GM12878 (cell line): ENCODE measurements around the gene LURAP1L. TPM values are rescaled to one million over a fixed set of nuclear protein-coding genes. Genes with fewer than 3 reads are reported as not detected.

Source experiments
- ATAC-seq: fragments of 200-7000 bp; cut with Tn5 transposase; 3 replicates; pipeline ENCODE4 v1.9.1; 2020; ENCODE audit warnings: mild to moderate bottlenecking, moderate library complexity
- BruUV-seq: library from RNA; stranded (reverse); fragments of 400-500 nt; replicated peaks from 2 replicates; lab custom pipeline; 2021; lab: Mats Ljungman, UMichigan
- CTCF ChIA-PET: fragments of 300-600 bp; sonication (Branson Sonifier 250); formaldehyde crosslinking; extraction: SDS; loops from one replicate; lab custom pipeline; 2021; ENCODE audit warnings: inconsistent platforms; lab: Yijun Ruan, JAX
- POLR2A ChIA-PET: fragments of 350-600 bp; formaldehyde crosslinking; extraction: SDS; loops from one replicate; lab custom pipeline; 2021; ENCODE audit warnings: inconsistent platforms; lab: Charles Lee
- RAD21 ChIA-PET: fragments of 300-600 bp; sonication (Branson Sonifier 250); formaldehyde crosslinking; loops from one replicate; lab custom pipeline; 2023; ENCODE audit warnings: antibody characterized with exemption; ENCODE audit not compliant: unreplicated experiment; lab: Charles Lee
- SMC1A ChIA-PET: fragments of 300-600 bp; sonication (Branson Sonifier 250); formaldehyde crosslinking; loops from one replicate; lab custom pipeline; 2023; ENCODE audit not compliant: unreplicated experiment, uncharacterized antibody; lab: Charles Lee
- DNase-seq: peaks from one replicate; pipeline ENCODE4 v3.0.0-alpha.2; 2011; ENCODE audit warnings: low read depth, low spot score
- FAIRE-seq: peaks from 3 replicates; lab custom pipeline; 2011; peaks lifted over from hg19 to GRCh38; lab: Jason Lieb, UNC
- H2AFZ ChIP-seq: 2 replicates; pipeline ENCODE4 v1.6.0; 2011; ENCODE audit warnings: low read depth, low read length, control low read depth; ENCODE audit not compliant: control insufficient read depth
- H3K27ac ChIP-seq: 2 replicates; pipeline ENCODE4 v1.5.1; 2011; ENCODE audit warnings: control low read depth; ENCODE audit not compliant: control insufficient read depth, insufficient read depth
- H3K27me3 ChIP-seq, 2 experiments: replicated peaks in 1 of 2; 2 replicates each; pipeline versions ENCODE4 v1.6.0 to v1.6.1; 2011; ENCODE audit warnings: low read length in 1 of 2; ENCODE audit not compliant: control insufficient read depth in 2 of 2, insufficient read depth in 2 of 2
- H3K36me3 ChIP-seq, 2 experiments: 2 replicates each; pipeline ENCODE4 v1.5.1; 2011; ENCODE audit warnings: low read length in 1 of 2; ENCODE audit not compliant: control insufficient read depth in 2 of 2, insufficient read depth in 2 of 2
- H3K4me1 ChIP-seq: 2 replicates; pipeline ENCODE4 v1.6.1; 2011; ENCODE audit warnings: mild to moderate bottlenecking, low read length, moderate library complexity, mixed read lengths; ENCODE audit not compliant: control insufficient read depth, insufficient read depth
- H3K4me2 ChIP-seq: 2 replicates; pipeline ENCODE4 v1.6.0; 2011; ENCODE audit warnings: control low read depth; ENCODE audit not compliant: control insufficient read depth, insufficient read depth
- H3K4me3 ChIP-seq: fragments of 200-600 bp; sonication (generic); 2 replicates; pipeline ENCODE4 v1.5.1; 2016
- H3K79me2 ChIP-seq: 2 replicates; pipeline ENCODE4 v1.6.0; 2011; ENCODE audit warnings: low read length; ENCODE audit not compliant: control insufficient read depth, insufficient read depth
- H3K9ac ChIP-seq: 2 replicates; pipeline ENCODE4 v1.8.0; 2011; ENCODE audit warnings: low read length, control low read depth, mixed read lengths; ENCODE audit not compliant: control insufficient read depth, insufficient read depth
- H3K9me3 ChIP-seq: replicated peaks from 3 replicates; pipeline ENCODE4 v1.5.1; 2011; ENCODE audit warnings: mild to moderate bottlenecking, low read length; ENCODE audit not compliant: control insufficient read depth, insufficient read depth
- H4K20me1 ChIP-seq: 2 replicates; pipeline ENCODE4 v1.6.0; 2011; ENCODE audit not compliant: control insufficient read depth, insufficient read depth
- CREM ChIP-seq: IDR thresholded peaks from 2 replicates; pipeline ENCODE4 v1.6.1; 2014; ENCODE audit warnings: antibody characterized with exemption, low read depth
- HDGF ChIP-seq: fragments of 450-650 bp; IDR thresholded peaks from 2 replicates; pipeline ENCODE4 v1.6.1; 2016; ENCODE audit warnings: antibody characterized with exemption
- IKZF2 ChIP-seq, 2 experiments: fragments of 450-650 bp; IDR thresholded peaks; 2 replicates each; pipeline ENCODE4 v1.6.1; 2017; ENCODE audit warnings: mild to moderate bottlenecking in 2 of 2, moderate library complexity in 2 of 2
- MTA2 ChIP-seq: fragments of 450-650 bp; IDR thresholded peaks from 2 replicates; pipeline ENCODE4 v1.6.1; 2016; ENCODE audit warnings: low read depth, mild to moderate bottlenecking, moderate library complexity
- MYC ChIP-seq: IDR thresholded peaks from 2 replicates; pipeline ENCODE4 v1.6.1; 2011; ENCODE audit warnings: mild to moderate bottlenecking, low read length, moderate library complexity, inconsistent platforms; ENCODE audit not compliant: insufficient read depth, insufficient replicate concordance, insufficient read length, severe bottlenecking
- NFYB ChIP-seq: IDR thresholded peaks from 2 replicates; pipeline ENCODE4 v1.6.1; 2011; ENCODE audit warnings: low read depth, mild to moderate bottlenecking, low read length, improper control_type of control experiment, moderate library complexity; ENCODE audit not compliant: insufficient read depth
- RELB ChIP-seq: fragments of 450-650 bp; IDR thresholded peaks from 2 replicates; pipeline ENCODE4 v1.6.1; 2017; ENCODE audit warnings: low read depth, mild to moderate bottlenecking, moderate library complexity
- SP1 ChIP-seq: IDR thresholded peaks from one replicate; pipeline ENCODE4 v1.6.1; 2011; ENCODE audit warnings: low read depth, low read length
- YBX1 ChIP-seq: fragments of 450-650 bp; IDR thresholded peaks from 2 replicates; pipeline ENCODE4 v1.6.1; 2016; ENCODE audit warnings: antibody characterized with exemption
- ZBED1 ChIP-seq: IDR thresholded peaks from 2 replicates; pipeline ENCODE4 v1.6.1; 2016; ENCODE audit warnings: borderline replicate concordance
- ZNF274 ChIP-seq: IDR thresholded peaks from one replicate; pipeline ENCODE4 v1.8.0; 2011; ENCODE audit not compliant: insufficient read length, insufficient read depth
- WGBS: methylation state at CpG from one replicate; pipeline ENCODE4 v1.1.6; 2016; ENCODE audit warnings: low lambda C conversion rate; ENCODE audit not compliant: insufficient replicate concordance, insufficient coverage; ENCODE audit errors: missing lambda C conversion rate; 5-methylcytosine and 5-hydroxymethylcytosine counted together
- in situ Hi-C: fragments of 300-500 bp; cut with MboI; formaldehyde crosslinking; loops from 9 replicates; pipeline ENCODE4 v1.14.3; 2018; ENCODE audit warnings: mixed read lengths
- intact Hi-C: fragments of 100-400 bp; cut with micrococcal nuclease; formaldehyde crosslinking; loops from one replicate; pipeline ENCODE4 v1.14.2; 2022; ENCODE audit not compliant: unreplicated experiment
- polyA plus RNA-seq, 11 experiments: library from polyadenylated mRNA; depleted of rRNA in 4 of 11; unstranded in 6 of 11; stranded (reverse) in 5 of 11; fragments of >200 nt; fragmentation: Nextera tagmentation in 4 of 11; fragmentation: Illumina TruSeq in 1 of 11; extraction: Ambion mirVana in 4 of 11; extraction: Trizol in 1 of 11; gene quantifications; 1 replicate in 1 of 11; 2 replicates in 10 of 11; pipeline versions ENCODE4 v1.2.1 to v1.2.3, GENCODE V29; 2011 to 2016; ENCODE audit warnings: inconsistent platforms in 2 of 11, missing spikeins in 2 of 11, low read depth in 1 of 11
- total RNA-seq, 4 experiments: library from RNA; depleted of rRNA in 3 of 4; stranded (reverse); fragments of >200 nt in 3 of 4; fragmentation: Illumina TruSeq in 1 of 4; extraction: Trizol in 1 of 4; gene quantifications; 2 replicates each; pipeline versions ENCODE4 v1.2.1 to v1.2.3, GENCODE V29; 2013 to 2021
- TF ChIP-seq, protein P1 (sequence below): IDR thresholded peaks from 2 replicates; pipeline ENCODE4 v1.6.1; 2012; ENCODE audit warnings: low read length, inconsistent platforms

Gene LURAP1L
- total and polyA plus RNA-seq, 10 of the 15 experiments (the other 5 are each of a cell fraction or from before 2014, with no cell fraction given) = 0.19 to 3.7 (median 0.69) TPM

DNA sequence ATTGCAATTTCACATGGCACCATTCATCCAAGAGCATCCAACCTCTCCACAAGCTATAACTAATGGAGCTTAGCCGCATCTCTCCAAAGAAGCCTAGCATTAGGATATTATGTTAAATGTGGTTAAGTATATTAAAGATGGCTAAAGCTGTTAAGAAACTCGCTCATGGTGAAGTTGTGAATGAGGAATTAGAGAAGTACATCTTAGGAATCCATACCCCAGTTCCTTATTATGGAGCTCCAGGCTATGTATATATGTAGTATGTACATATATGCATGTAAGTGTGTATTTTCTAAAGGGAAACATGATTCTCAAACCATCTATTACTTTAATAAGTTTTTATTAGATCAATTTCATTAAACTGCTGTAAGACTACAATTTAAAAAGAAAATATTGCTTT is 26.4 kb downstream of the LURAP1L start:
- H3K4me3 ChIP-seq = no peak overlapping the region
- no TSS peak for BruUV-seq
- H3K27ac ChIP-seq = no peak overlapping the region
- no peak for FAIRE-seq
- H2AFZ ChIP-seq = no peak overlapping the region
- in situ Hi-C loops = no loop called here
- no peaks in the 10 kb centered on the region for H4K20me1 ChIP-seq
- DNase-seq = no peak
- 21% methylated on average over 2 of the region's 2 CpGs for WGBS
- TF ChIP-seq, protein P1, sequence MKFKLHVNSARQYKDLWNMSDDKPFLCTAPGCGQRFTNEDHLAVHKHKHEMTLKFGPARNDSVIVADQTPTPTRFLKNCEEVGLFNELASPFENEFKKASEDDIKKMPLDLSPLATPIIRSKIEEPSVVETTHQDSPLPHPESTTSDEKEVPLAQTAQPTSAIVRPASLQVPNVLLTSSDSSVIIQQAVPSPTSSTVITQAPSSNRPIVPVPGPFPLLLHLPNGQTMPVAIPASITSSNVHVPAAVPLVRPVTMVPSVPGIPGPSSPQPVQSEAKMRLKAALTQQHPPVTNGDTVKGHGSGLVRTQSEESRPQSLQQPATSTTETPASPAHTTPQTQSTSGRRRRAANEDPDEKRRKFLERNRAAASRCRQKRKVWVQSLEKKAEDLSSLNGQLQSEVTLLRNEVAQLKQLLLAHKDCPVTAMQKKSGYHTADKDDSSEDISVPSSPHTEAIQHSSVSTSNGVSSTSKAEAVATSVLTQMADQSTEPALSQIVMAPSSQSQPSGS = no peak
- no peak for TF ChIP-seq ZBED1
- TF ChIP-seq ZNF274 = no peak
- TF ChIP-seq IKZF2 (IDR thresholded peaks at IDR 0.05) = no peak
- TF ChIP-seq HDGF = no peak
- TF ChIP-seq NFYB = no peak
- no peaks in the 10 kb centered on the region for H3K79me2 ChIP-seq
- ChIA-PET POLR2A (interaction anchor here (0.5 kb wide), 1 partner anchor 57 kb away, joined by 3 read pairs; no protein-coding TSS in a partner anchor), SMC1A (interaction anchor here (1.0 to 1.2 kb wide), 3 partner anchors 10 to 79 kb away, joined by 3 read pairs; no protein-coding TSS in a partner anchor), RAD21 (no interaction called here), CTCF (interaction anchor here (1.6 to 1.9 kb wide), 2 partner anchors 10 to 24 kb away, joined by 5 to 6 read pairs; no protein-coding TSS in a partner anchor)
- H3K4me1 ChIP-seq = no peaks in the 10 kb centered on the region
- H3K9me3 ChIP-seq = no peaks in the 10 kb centered on the region
- intact Hi-C loops = loop anchor here (2.0 kb wide), 1 partner anchor 14 kb away; no protein-coding TSS in a partner anchor
- no peak for ATAC-seq
- H3K4me2 ChIP-seq = no peak overlapping the region
- no peaks in the 10 kb centered on the region for H3K36me3 ChIP-seq
- H3K9ac ChIP-seq = no peak overlapping the region
- no peaks in the 10 kb centered on the region for H3K27me3 ChIP-seq

DNA sequence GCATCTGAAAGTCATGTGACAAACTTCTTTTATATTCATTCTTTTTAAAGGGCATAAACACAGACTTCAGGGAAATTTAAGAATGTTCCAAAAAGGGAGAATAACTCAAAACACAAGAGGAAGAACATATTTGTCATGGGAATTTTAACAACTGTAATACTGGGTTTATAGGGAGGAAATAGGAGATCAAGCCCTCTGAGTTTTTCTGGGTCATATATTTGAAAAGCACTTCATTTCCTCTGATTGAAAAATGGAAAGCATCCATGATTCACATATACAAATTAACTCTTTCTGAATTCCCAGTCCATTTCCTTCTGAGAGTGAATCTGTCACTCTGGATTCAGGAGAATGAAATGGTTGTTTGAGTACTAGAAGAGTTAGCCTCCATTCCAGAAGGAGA is 26.8 kb downstream of the LURAP1L start:
- Histone ChIP-seq H3K27ac (no peak overlapping the region), H2AFZ (no peak overlapping the region), H3K4me3 (no peak overlapping the region), H3K9ac (no peak overlapping the region), H3K27me3 (no peaks in the 10 kb centered on the region), H3K36me3 (no peaks in the 10 kb centered on the region), H3K4me1 (no peaks in the 10 kb centered on the region), H3K9me3 (no peaks in the 10 kb centered on the region), H4K20me1 (no peaks in the 10 kb centered on the region), H3K79me2 (no peaks in the 10 kb centered on the region), H3K4me2 (no peak overlapping the region)
- SMC1A ChIA-PET = interaction anchor here (0.6 to 1.4 kb wide), 5 partner anchors 11 to 79 kb away, joined by 3 read pairs; no protein-coding TSS in a partner anchor
- DNase-seq (no peak), ATAC-seq (no peak), FAIRE-seq (no peak)
- intact Hi-C loops (loop anchor here (2.0 kb wide), 1 partner anchor 15 kb away; no protein-coding TSS in a partner anchor), in situ Hi-C loops (no loop called here)
- no TSS peak for BruUV-seq
- CTCF ChIA-PET = interaction anchor here (1.6 to 1.9 kb wide), 2 partner anchors 10 to 25 kb away, joined by 5 to 6 read pairs; no protein-coding TSS in a partner anchor
- RAD21 ChIA-PET = no interaction called here
- TF ChIP-seq SP1 (no peak), MTA2 (no peak), CREM (no peak), YBX1 (no peak), MYC (no peak), RELB (no peak)
- POLR2A ChIA-PET = no interaction called here
